Measurements from ENCODE around the gene CYGB. TPM values are rescaled to one million over a fixed set of nuclear protein-coding genes. Genes with fewer than 3 reads are reported as not detected.
A peak's percentile ranks its signal among the peaks of the same experiment; 100 is the strongest.
"Not testable (repeated sequence)": the region's sequence is repeated elsewhere in the genome, so short reads cannot be mapped to it uniquely, and the experiment has no call there.

CYGB gene
- total and polyA plus RNA-seq, 7 donors: 6.4 to 14.6 (median 11.0) TPM

GRCh38 chr17:76566988-76567431, 29.5 kb upstream of the CYGB start:
- ATAC-seq: no peak
- WGBS, 3 donors: 49 to 73% (median 60%) methylated on average over 5 of the region's 5 CpGs
- no peak for DNase-seq
- TF ChIP-seq CTCF (IDR thresholded peaks at IDR 0.05): no peak
- Histone ChIP-seq H3K27ac (no peak overlapping the region), H3K36me3 (ENCODE audit: insufficient read depth in 1 of 2, low read depth in 1 of 2) (peaks cover 0 to 43% of the 10 kb centered on the region in 2 donors), H3K4me3 (no peak overlapping the region), H3K4me1 (peaks cover 43% of the 10 kb centered on the region), H3K27me3 (ENCODE audit: insufficient read depth in 3 of 3, low read length in 2 of 3) (no peaks in the 10 kb centered on the region), H3K9me3 (no peaks in the 10 kb centered on the region)
- intact Hi-C loops (cut with DNase I): no loop called here

GRCh38 chr17:76566613-76566943, 29.1 kb upstream of the CYGB start:
- Histone ChIP-seq H3K27ac (no peak overlapping the region), H3K36me3 (ENCODE audit: insufficient read depth in 1 of 2, low read depth in 1 of 2) (peaks cover 0 to 47% of the 10 kb centered on the region in 2 donors), H3K27me3 (ENCODE audit: insufficient read depth in 3 of 3, low read length in 2 of 3) (no peaks in the 10 kb centered on the region), H3K4me1 (peaks cover 48% of the 10 kb centered on the region), H3K4me3 (no peak overlapping the region), H3K9me3 (no peaks in the 10 kb centered on the region)
- ATAC-seq (no peak), DNase-seq (no peak)
- WGBS, 3 donors: 82 to 93% (median 88%) methylated on average over 3 of the region's 3 CpGs
- TF ChIP-seq CTCF (IDR thresholded peaks at IDR 0.05): no peak
- intact Hi-C loops (cut with DNase I): no loop called here

- H3K36me3 ChIP-seq (ENCODE audit: insufficient read depth in 1 of 2, low read depth in 1 of 2): peaks cover 0 to 54% of the 10 kb centered on the region in 2 donors
Measured at GRCh38 chr17:76565728-76566612, 28.5 kb upstream of the CYGB start.

GRCh38 chr17:76564991-76565727, 27.6 kb upstream of the CYGB start:
- ATAC-seq; intact Hi-C loops (cut with DNase I): not testable (repeated sequence)

More at GRCh38 chr17:76565728-76566612, 28.5 kb upstream of the CYGB start:
- Histone ChIP-seq H3K27me3 (ENCODE audit: insufficient read depth in 3 of 3, low read length in 2 of 3) (no peaks in the 10 kb centered on the region), H3K4me1 (peaks cover 54% of the 10 kb centered on the region), H3K27ac (no peak overlapping the region), H3K9me3 (no peaks in the 10 kb centered on the region), H3K4me3 (no peak overlapping the region)
- intact Hi-C loops (cut with DNase I): no loop called here
- WGBS, 3 donors: 90 to 91% (median 91%) methylated on average over 14 of the region's 14 CpGs
- DNase-seq (no peak), ATAC-seq (no peak)
- TF ChIP-seq CTCF (IDR thresholded peaks at IDR 0.05): no peak

GRCh38 chr17:76563359-76563758, 25.9 kb upstream of the CYGB start:
- H3K4me1 ChIP-seq: peaks cover 73% of the 10 kb centered on the region
- peak overlapping the region; percentile 72 for H3K27ac ChIP-seq
- intact Hi-C loops (cut with DNase I); H3K27me3 ChIP-seq (ENCODE audit: insufficient read depth in 3 of 3, low read length in 2 of 3); H3K4me3 ChIP-seq; DNase-seq; ATAC-seq; H3K9me3 ChIP-seq: not testable (repeated sequence)
- H3K36me3 ChIP-seq (ENCODE audit: insufficient read depth in 1 of 2, low read depth in 1 of 2): peaks cover 0 to 70% of the 10 kb centered on the region in 2 donors
- 67 to 84% (median 68%) methylated on average over 2 of the region's 2 CpGs for WGBS, 3 donors

More at GRCh38 chr17:76564991-76565727, 27.6 kb upstream of the CYGB start:
- 62 to 71% (median 68%) methylated on average over 8 of the region's 8 CpGs for WGBS, 3 donors
- H3K27ac ChIP-seq; DNase-seq; H3K4me3 ChIP-seq; H3K9me3 ChIP-seq; H3K27me3 ChIP-seq (ENCODE audit: insufficient read depth in 3 of 3, low read length in 2 of 3): not testable (repeated sequence)
- Histone ChIP-seq H3K36me3 (ENCODE audit: insufficient read depth in 1 of 2, low read depth in 1 of 2) (peaks cover 0 to 56% of the 10 kb centered on the region in 2 donors), H3K4me1 (peaks cover 61% of the 10 kb centered on the region)
